Calu3 (cell line): ENCODE results near the gene THOC6. TPM values are rescaled to one million over a fixed set of nuclear protein-coding genes. Genes with fewer than 3 reads are reported as not detected.

Experiments
- total RNA-seq: library from RNA; stranded (reverse); gene quantifications from 2 replicates; pipeline ENCODE4 v1.2.3, GENCODE V29; 2022

Gene THOC6
- total RNA-seq, 1 experiment from 2014 or later: 50.8 TPM

Other genes starting within 250 kb of the THOC6 start
- 269 TPM in 2 replicates for gene ELOB, start 246.8 kb upstream of the THOC6 start, total RNA-seq
- 7.9 and 13.2 TPM in 2 replicates for gene PRSS33, start 236.5 kb upstream of the THOC6 start, total RNA-seq
- not detected in 2 replicates for gene PRSS41, start 225.6 kb upstream of the THOC6 start, total RNA-seq
- not detected in 2 replicates for gene PRSS21, start 206.8 kb upstream of the THOC6 start, total RNA-seq
- gene ZG16B, start 193.7 kb upstream of the THOC6 start, total RNA-seq: 10.3 and 15.5 TPM in 2 replicates
- 140 and 141 TPM in 2 replicates for gene PRSS22, start 165.9 kb upstream of the THOC6 start, total RNA-seq
- gene FLYWCH2, start 140.8 kb upstream of the THOC6 start, total RNA-seq: 10.8 and 13.0 TPM in 2 replicates
- 34.8 and 36.8 TPM in 2 replicates for gene FLYWCH1, start 112.1 kb upstream of the THOC6 start, total RNA-seq
- gene KREMEN2, start 59.8 kb upstream of the THOC6 start, total RNA-seq: 0.51 TPM in 1 of 2 replicates, not detected in the other
- gene PAQR4, start 54.7 kb upstream of the THOC6 start, total RNA-seq: 51.0 and 56.0 TPM in 2 replicates
- gene PKMYT1, start 43.6 kb upstream of the THOC6 start, total RNA-seq: 91.2 and 107 TPM in 2 replicates
- 13.5 and 17.8 TPM in 2 replicates for gene CLDN9, start 11.1 kb upstream of the THOC6 start, total RNA-seq
- 1.2 and 2.1 TPM in 2 replicates for gene CLDN6, start 5.9 kb upstream of the THOC6 start, total RNA-seq
- 478 and 509 TPM in 2 replicates for gene TNFRSF12A, start 3.7 kb upstream of the THOC6 start, total RNA-seq
- 61.1 and 75.4 TPM in 2 replicates for gene HCFC1R1, start 93 bp upstream of the THOC6 start, total RNA-seq
- gene BICDL2, start 12.9 kb downstream of the THOC6 start, total RNA-seq: 59.4 and 70.9 TPM in 2 replicates
- 0.27 and 0.31 TPM in 2 replicates for gene MMP25, start 22.5 kb downstream of the THOC6 start, total RNA-seq
- 81.8 and 89.0 TPM in 2 replicates for gene IL32, start 41.6 kb downstream of the THOC6 start, total RNA-seq
- not detected in 2 replicates for gene ZSCAN10, start 75.3 kb downstream of the THOC6 start, total RNA-seq
- 17.2 and 17.7 TPM in 2 replicates for gene ZNF205, start 88.6 kb downstream of the THOC6 start, total RNA-seq
- 9.8 and 11.8 TPM in 2 replicates for gene ZNF213, start 111.0 kb downstream of the THOC6 start, total RNA-seq
- gene OR1F1, start 164.2 kb downstream of the THOC6 start, total RNA-seq: 0.40 and 0.54 TPM in 2 replicates
- gene ZNF200, start 211.1 kb downstream of the THOC6 start, total RNA-seq: 12.7 and 14.6 TPM in 2 replicates
- gene MEFV, start 232.6 kb downstream of the THOC6 start, total RNA-seq: not detected in 2 replicates